ENCODE data around the gene ENOX1.

The ENOX1 gene

DNA sequence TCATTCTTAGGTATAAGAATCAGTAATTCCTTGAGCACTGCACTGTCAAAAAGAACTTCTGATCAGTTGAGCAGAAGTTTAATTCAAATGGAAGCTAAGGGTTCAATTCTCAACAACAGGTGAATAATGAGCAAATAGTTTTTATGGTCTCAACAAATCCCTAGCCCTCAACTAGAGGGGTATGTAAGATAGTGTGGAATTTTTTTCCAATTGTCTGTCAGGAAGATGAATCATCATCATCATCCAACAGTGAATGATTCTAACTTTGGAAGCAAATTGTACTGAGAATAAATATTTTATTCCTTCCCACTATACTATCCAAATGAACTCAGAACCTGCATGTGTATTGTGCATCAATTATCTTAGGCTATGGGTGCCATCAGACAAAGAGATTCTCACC is 372.7 kb downstream of the ENOX1 start:
- H3K27ac ChIP-seq: no peak overlapping the region
- no peak for TF ChIP-seq ZFX (IDR thresholded peaks at IDR 0.05; ENCODE audit: borderline replicate concordance)
- TF ChIP-seq, protein P1, sequence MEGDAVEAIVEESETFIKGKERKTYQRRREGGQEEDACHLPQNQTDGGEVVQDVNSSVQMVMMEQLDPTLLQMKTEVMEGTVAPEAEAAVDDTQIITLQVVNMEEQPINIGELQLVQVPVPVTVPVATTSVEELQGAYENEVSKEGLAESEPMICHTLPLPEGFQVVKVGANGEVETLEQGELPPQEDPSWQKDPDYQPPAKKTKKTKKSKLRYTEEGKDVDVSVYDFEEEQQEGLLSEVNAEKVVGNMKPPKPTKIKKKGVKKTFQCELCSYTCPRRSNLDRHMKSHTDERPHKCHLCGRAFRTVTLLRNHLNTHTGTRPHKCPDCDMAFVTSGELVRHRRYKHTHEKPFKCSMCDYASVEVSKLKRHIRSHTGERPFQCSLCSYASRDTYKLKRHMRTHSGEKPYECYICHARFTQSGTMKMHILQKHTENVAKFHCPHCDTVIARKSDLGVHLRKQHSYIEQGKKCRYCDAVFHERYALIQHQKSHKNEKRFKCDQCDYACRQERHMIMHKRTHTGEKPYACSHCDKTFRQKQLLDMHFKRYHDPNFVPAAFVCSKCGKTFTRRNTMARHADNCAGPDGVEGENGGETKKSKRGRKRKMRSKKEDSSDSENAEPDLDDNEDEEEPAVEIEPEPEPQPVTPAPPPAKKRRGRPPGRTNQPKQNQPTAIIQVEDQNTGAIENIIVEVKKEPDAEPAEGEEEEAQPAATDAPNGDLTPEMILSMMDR (IDR thresholded peaks at IDR 0.05): no peak

DNA sequence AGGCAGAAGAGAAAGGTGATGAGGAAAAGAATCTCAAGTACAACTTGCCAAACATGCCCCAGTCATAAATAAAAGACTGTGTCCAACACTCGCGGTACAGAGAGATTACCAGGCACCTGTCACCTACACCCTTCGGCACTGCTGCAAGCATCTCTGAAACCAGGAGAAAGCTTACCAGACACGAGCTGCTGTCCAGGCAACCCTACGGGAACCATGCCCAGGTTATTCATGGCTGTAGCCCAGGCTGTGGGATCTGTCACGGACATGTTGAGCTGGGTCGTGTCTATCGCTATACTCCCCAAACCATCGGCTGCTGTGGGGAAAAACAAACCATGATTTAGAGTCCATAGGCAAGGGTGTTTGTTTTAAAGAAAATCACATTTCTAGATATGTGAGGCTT is 375.0 kb downstream of the ENOX1 start:
- TF ChIP-seq, protein P1 (IDR thresholded peaks at IDR 0.05): no peak
- no peak for TF ChIP-seq ZFX (IDR thresholded peaks at IDR 0.05; ENCODE audit: borderline replicate concordance)
- H3K27ac ChIP-seq: no peak overlapping the region

DNA sequence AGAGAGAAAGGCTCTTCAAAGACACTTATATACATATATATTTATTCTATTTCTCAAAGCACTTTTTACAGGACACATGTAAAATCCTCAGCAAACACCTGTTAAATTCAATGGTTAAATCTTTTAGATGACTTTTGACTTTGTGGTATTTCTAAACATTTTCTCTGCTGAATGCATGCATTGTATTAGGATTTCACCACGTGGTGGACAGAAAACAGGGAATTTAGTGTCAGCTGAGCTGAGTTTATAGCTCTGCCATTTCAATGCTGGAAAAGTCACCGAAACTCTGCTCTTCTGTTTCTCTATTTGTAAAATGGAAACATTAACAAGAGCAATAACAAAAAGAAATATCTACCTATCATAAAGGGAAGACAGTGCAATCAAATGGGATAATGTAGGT is 375.6 kb downstream of the ENOX1 start:
- TF ChIP-seq ZFX (IDR thresholded peaks at IDR 0.05; ENCODE audit: borderline replicate concordance): no peak
- TF ChIP-seq, protein P1 (IDR thresholded peaks at IDR 0.05): no peak
- H3K27ac ChIP-seq: no peak overlapping the region

DNA sequence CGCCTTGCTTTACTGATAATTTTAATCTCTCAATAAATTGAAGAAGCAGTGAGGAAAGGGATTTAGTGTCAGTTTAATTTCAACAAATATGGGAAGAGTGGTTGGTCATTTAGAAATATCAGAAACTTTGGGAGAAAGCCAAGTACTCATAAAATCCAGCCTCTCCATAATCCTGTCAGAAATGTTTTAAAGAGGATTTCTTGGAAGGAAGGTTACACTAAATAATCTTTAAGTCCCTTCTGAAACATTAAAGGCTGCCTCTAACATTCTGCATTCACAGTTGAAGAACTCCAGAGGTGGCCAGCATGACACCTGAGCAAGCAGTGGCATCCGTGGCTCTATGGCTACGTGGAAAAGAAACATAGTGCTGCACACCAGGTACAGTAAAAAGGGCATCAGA is 378.5 kb downstream of the ENOX1 start:
- no peak overlapping the region for H3K27ac ChIP-seq

DNA sequence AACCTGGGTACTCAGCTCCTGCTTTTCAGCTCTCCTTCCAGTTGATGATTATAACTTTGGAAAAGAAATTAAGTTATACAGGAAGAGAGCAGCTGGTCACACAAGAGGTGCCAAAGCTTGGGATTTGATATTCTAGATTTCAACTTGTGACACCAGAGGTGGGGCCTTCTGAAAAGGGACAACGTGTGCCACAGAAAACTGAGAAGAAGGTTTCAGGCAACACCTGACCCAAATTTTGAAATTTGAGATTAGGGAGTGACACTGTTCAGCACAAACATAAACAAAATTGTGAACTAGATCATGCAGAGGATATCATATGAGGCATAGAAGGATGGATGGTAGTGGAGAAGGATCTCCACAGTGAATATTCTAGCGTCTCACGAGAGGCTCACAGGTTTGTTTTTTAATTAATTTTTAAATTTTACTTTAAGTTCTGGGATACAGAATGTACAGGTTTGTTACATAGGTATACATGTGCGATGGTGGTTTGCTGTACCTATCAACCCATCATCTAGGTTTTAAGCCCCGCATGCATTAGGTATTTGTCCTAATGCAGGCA is 379.7 kb downstream of the ENOX1 start:
- TF ChIP-seq, protein P1 (IDR thresholded peaks at IDR 0.05): no peak
- H3K27ac ChIP-seq: no peak overlapping the region

More for the DNA sequence above, 378.5 kb downstream of the ENOX1 start:
- no peak for TF ChIP-seq ZFX (IDR thresholded peaks at IDR 0.05; ENCODE audit: borderline replicate concordance)
- TF ChIP-seq, protein P1 (IDR thresholded peaks at IDR 0.05): no peak

DNA sequence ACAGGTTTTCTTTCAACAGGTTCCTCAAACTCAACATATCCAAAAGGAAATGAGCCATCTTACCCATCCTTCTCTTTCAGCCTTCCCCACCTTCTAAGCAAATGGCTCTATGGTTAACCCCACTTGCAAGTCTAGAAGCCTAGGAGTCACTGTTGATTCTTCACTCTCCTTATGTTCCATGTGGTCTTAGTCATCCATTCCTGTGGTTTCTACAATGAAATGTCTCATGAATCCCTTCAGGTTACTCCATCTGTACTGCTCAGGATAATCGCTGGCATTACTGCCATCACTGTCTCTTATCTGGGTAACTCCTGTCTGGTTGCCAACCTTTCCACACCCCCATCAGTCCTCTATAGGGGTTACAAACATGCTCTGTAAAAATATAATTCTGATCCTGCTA is 381.3 kb downstream of the ENOX1 start:
- H3K27ac ChIP-seq: no peak overlapping the region
- TF ChIP-seq, protein P1 (IDR thresholded peaks at IDR 0.05): no peak
- no peak for TF ChIP-seq ZFX (IDR thresholded peaks at IDR 0.05; ENCODE audit: borderline replicate concordance)

DNA sequence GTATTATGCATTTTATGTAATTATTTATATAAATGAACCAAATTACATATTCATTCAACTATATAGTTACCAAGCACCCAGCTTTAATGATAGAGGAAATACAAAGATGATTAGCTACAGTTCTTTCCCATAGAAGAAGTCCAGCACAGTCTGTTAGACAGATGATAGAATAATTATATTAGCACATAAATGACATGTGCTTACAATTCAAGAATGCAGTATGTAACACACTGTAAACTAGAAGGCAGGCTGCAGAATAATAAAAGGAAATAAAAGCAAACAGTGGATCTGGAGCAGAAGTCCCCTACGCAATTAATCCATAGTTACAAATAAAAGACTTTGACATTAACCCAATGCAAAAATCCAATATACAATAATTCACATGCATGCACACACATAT is 384.4 kb downstream of the ENOX1 start:
- no peak for TF ChIP-seq ZFX (IDR thresholded peaks at IDR 0.05; ENCODE audit: borderline replicate concordance)
- TF ChIP-seq, protein P1 (IDR thresholded peaks at IDR 0.05): no peak
- H3K27ac ChIP-seq: no peak overlapping the region
